GM12878 (cell line): Measurements from ENCODE around the gene KRT79. TPM values are rescaled to one million over a fixed set of nuclear protein-coding genes. Genes with fewer than 3 reads are reported as not detected.

Source experiments
- ATAC-seq: fragments of 200-7000 bp; cut with Tn5 transposase; 3 replicates; pipeline ENCODE4 v1.9.1; 2020; ENCODE audit warnings: mild to moderate bottlenecking, moderate library complexity
- BruUV-seq: library from RNA; stranded (reverse); fragments of 400-500 nt; replicated peaks from 2 replicates; lab custom pipeline; 2021; lab: Mats Ljungman, UMichigan
- CTCF ChIA-PET: fragments of 300-600 bp; sonication (Branson Sonifier 250); formaldehyde crosslinking; extraction: SDS; loops from one replicate; lab custom pipeline; 2021; ENCODE audit warnings: inconsistent platforms; lab: Yijun Ruan, JAX
- POLR2A ChIA-PET: fragments of 350-600 bp; formaldehyde crosslinking; extraction: SDS; loops from one replicate; lab custom pipeline; 2021; ENCODE audit warnings: inconsistent platforms; lab: Charles Lee
- RAD21 ChIA-PET: fragments of 300-600 bp; sonication (Branson Sonifier 250); formaldehyde crosslinking; loops from one replicate; lab custom pipeline; 2023; ENCODE audit warnings: antibody characterized with exemption; ENCODE audit not compliant: unreplicated experiment; lab: Charles Lee
- SMC1A ChIA-PET: fragments of 300-600 bp; sonication (Branson Sonifier 250); formaldehyde crosslinking; loops from one replicate; lab custom pipeline; 2023; ENCODE audit not compliant: unreplicated experiment, uncharacterized antibody; lab: Charles Lee
- DNase-seq: peaks from one replicate; pipeline ENCODE4 v3.0.0-alpha.2; 2011; ENCODE audit warnings: low read depth, low spot score
- FAIRE-seq: peaks from 3 replicates; lab custom pipeline; 2011; peaks lifted over from hg19 to GRCh38; lab: Jason Lieb, UNC
- H2AFZ ChIP-seq: 2 replicates; pipeline ENCODE4 v1.6.0; 2011; ENCODE audit warnings: low read depth, low read length, control low read depth; ENCODE audit not compliant: control insufficient read depth
- H3K27ac ChIP-seq: 2 replicates; pipeline ENCODE4 v1.5.1; 2011; ENCODE audit warnings: control low read depth; ENCODE audit not compliant: control insufficient read depth, insufficient read depth
- H3K27me3 ChIP-seq, 2 experiments: replicated peaks in 1 of 2; 2 replicates each; pipeline versions ENCODE4 v1.6.0 to v1.6.1; 2011; ENCODE audit warnings: low read length in 1 of 2; ENCODE audit not compliant: control insufficient read depth in 2 of 2, insufficient read depth in 2 of 2
- H3K36me3 ChIP-seq, 2 experiments: 2 replicates each; pipeline ENCODE4 v1.5.1; 2011; ENCODE audit warnings: low read length in 1 of 2; ENCODE audit not compliant: control insufficient read depth in 2 of 2, insufficient read depth in 2 of 2
- H3K4me1 ChIP-seq: 2 replicates; pipeline ENCODE4 v1.6.1; 2011; ENCODE audit warnings: mild to moderate bottlenecking, low read length, moderate library complexity, mixed read lengths; ENCODE audit not compliant: control insufficient read depth, insufficient read depth
- H3K4me2 ChIP-seq: 2 replicates; pipeline ENCODE4 v1.6.0; 2011; ENCODE audit warnings: control low read depth; ENCODE audit not compliant: control insufficient read depth, insufficient read depth
- H3K4me3 ChIP-seq: fragments of 200-600 bp; sonication (generic); 2 replicates; pipeline ENCODE4 v1.5.1; 2016
- H3K79me2 ChIP-seq: 2 replicates; pipeline ENCODE4 v1.6.0; 2011; ENCODE audit warnings: low read length; ENCODE audit not compliant: control insufficient read depth, insufficient read depth
- H3K9ac ChIP-seq: 2 replicates; pipeline ENCODE4 v1.8.0; 2011; ENCODE audit warnings: low read length, control low read depth, mixed read lengths; ENCODE audit not compliant: control insufficient read depth, insufficient read depth
- H3K9me3 ChIP-seq: replicated peaks from 3 replicates; pipeline ENCODE4 v1.5.1; 2011; ENCODE audit warnings: mild to moderate bottlenecking, low read length; ENCODE audit not compliant: control insufficient read depth, insufficient read depth
- H4K20me1 ChIP-seq: 2 replicates; pipeline ENCODE4 v1.6.0; 2011; ENCODE audit not compliant: control insufficient read depth, insufficient read depth
- ASH2L ChIP-seq: fragments of 300-600, 200-600 bp; sonication (generic); IDR thresholded peaks from 2 replicates; pipeline ENCODE4 v1.6.1; 2017; ENCODE audit warnings: low read depth, mild to moderate bottlenecking, borderline replicate concordance
- ATF7 ChIP-seq: fragments of 450-650 bp; IDR thresholded peaks from 2 replicates; pipeline ENCODE4 v1.6.1; 2016; ENCODE audit warnings: low read depth, mild to moderate bottlenecking
- BCL11A ChIP-seq: IDR thresholded peaks from 2 replicates; pipeline ENCODE4 v1.6.1; 2011; ENCODE audit warnings: low read depth, low read length
- CHD2 ChIP-seq: IDR thresholded peaks from 2 replicates; pipeline ENCODE4 v1.6.1; 2011; ENCODE audit warnings: low read depth, low read length, improper control_type of control experiment, borderline replicate concordance
- IKZF2 ChIP-seq, 2 experiments: fragments of 450-650 bp; IDR thresholded peaks; 2 replicates each; pipeline ENCODE4 v1.6.1; 2017; ENCODE audit warnings: mild to moderate bottlenecking in 2 of 2, moderate library complexity in 2 of 2
- JUNB ChIP-seq: IDR thresholded peaks from 2 replicates; pipeline ENCODE4 v1.6.1; 2016; ENCODE audit warnings: antibody characterized with exemption, mild to moderate bottlenecking
- PML ChIP-seq: IDR thresholded peaks from 2 replicates; pipeline ENCODE4 v1.6.1; 2012; ENCODE audit warnings: low read length, inconsistent platforms
- POLR2AphosphoS5 ChIP-seq: IDR thresholded peaks from 2 replicates; pipeline ENCODE4 v1.6.1; 2011; ENCODE audit warnings: mild to moderate bottlenecking, low read length, inconsistent platforms
- STAT1 ChIP-seq: fragments of 450-650 bp; conservative IDR thresholded peaks from 2 replicates; pipeline ENCODE4 v1.6.1; 2014; ENCODE audit warnings: antibody characterized with exemption, mild to moderate bottlenecking
- SUPT20H ChIP-seq: IDR thresholded peaks from 2 replicates; pipeline ENCODE4 v1.6.1; 2011; ENCODE audit warnings: low read depth, mild to moderate bottlenecking, low read length, moderate library complexity, borderline replicate concordance; ENCODE audit not compliant: control insufficient read depth
- TCF12 ChIP-seq: IDR thresholded peaks from 2 replicates; pipeline ENCODE4 v1.6.1; 2011; ENCODE audit warnings: low read depth, mild to moderate bottlenecking, low read length
- TCF7 ChIP-seq: IDR thresholded peaks from 2 replicates; pipeline ENCODE4 v1.6.1; 2014; ENCODE audit warnings: antibody characterized with exemption, borderline replicate concordance
- WGBS: methylation state at CpG from one replicate; pipeline ENCODE4 v1.1.6; 2016; ENCODE audit warnings: low lambda C conversion rate; ENCODE audit not compliant: insufficient replicate concordance, insufficient coverage; ENCODE audit errors: missing lambda C conversion rate; 5-methylcytosine and 5-hydroxymethylcytosine counted together
- in situ Hi-C: fragments of 300-500 bp; cut with MboI; formaldehyde crosslinking; loops from 9 replicates; pipeline ENCODE4 v1.14.3; 2018; ENCODE audit warnings: mixed read lengths
- intact Hi-C: fragments of 100-400 bp; cut with micrococcal nuclease; formaldehyde crosslinking; loops from one replicate; pipeline ENCODE4 v1.14.2; 2022; ENCODE audit not compliant: unreplicated experiment
- polyA plus RNA-seq, 11 experiments: library from polyadenylated mRNA; depleted of rRNA in 4 of 11; unstranded in 6 of 11; stranded (reverse) in 5 of 11; fragments of >200 nt; fragmentation: Nextera tagmentation in 4 of 11; fragmentation: Illumina TruSeq in 1 of 11; extraction: Ambion mirVana in 4 of 11; extraction: Trizol in 1 of 11; gene quantifications; 1 replicate in 1 of 11; 2 replicates in 10 of 11; pipeline versions ENCODE4 v1.2.1 to v1.2.3, GENCODE V29; 2011 to 2016; ENCODE audit warnings: inconsistent platforms in 2 of 11, missing spikeins in 2 of 11, low read depth in 1 of 11
- total RNA-seq, 4 experiments: library from RNA; depleted of rRNA in 3 of 4; stranded (reverse); fragments of >200 nt in 3 of 4; fragmentation: Illumina TruSeq in 1 of 4; extraction: Trizol in 1 of 4; gene quantifications; 2 replicates each; pipeline versions ENCODE4 v1.2.1 to v1.2.3, GENCODE V29; 2013 to 2021
- TF ChIP-seq, protein P1 (sequence below): IDR thresholded peaks from 2 replicates; pipeline ENCODE4 v1.6.1; 2011; ENCODE audit warnings: mild to moderate bottlenecking, low read depth, low read length, moderate library complexity; ENCODE audit not compliant: insufficient replicate concordance

The KRT79 gene
- total and polyA plus RNA-seq, 10 of the 15 experiments (the other 5 are each of a cell fraction or from before 2014, with no cell fraction given) = 0.03 to 0.09 (median 0.07) TPM; not detected in 7

DNA sequence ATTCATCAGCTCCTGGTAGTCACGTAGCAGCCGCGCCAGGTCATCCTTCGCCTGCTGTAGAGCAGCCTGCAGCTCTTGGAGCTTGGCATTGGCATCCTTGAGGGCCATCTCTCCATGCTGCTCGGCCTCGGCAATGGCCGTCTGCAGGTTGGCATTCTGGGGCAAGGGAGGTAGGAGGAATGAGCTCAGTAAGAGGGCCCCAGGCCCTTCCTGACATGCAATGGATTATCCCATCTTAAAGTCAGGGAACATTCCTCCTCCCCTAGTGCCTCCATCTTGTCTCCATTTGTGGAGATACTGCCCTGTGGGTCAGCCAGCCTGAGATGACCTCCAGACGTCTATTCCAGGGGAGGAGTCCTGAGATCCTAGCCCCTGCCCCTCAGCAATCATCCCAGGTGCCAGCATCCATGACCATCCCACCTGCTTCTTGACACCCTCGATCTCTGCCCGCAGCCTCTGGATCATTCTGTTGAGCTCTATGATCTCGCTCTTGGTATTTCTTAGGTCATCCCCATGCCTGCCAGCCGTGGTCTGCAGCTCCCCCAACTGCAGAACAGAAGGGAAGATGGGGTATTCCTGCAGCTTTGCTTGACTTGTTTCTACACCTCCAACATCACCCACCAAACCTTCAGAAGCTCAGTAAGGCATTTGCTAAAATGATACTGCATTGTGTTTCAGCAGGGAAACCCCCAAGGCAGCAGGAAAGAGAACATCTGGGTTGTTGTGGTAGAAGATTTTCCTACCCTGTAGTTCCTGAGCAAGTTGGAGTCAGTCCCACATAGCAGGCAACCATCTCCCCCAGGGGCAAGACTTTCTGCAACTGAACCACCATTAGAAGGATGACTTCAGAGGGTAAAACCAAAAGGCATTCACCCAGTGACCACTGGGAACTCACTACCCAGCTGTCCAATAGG is 42.6 kb downstream of the KRT79 start:
- ATAC-seq (no peak), FAIRE-seq (no peak), DNase-seq (no peak)
- Histone ChIP-seq H3K4me1 (no peaks in the 10 kb centered on the region), H2AFZ (no peak overlapping the region), H3K36me3 (no peaks in the 10 kb centered on the region), H3K9ac (no peak overlapping the region), H3K9me3 (no peaks in the 10 kb centered on the region), H3K4me3 (no peak overlapping the region), H3K79me2 (no peaks in the 10 kb centered on the region), H3K27ac (no peak overlapping the region), H4K20me1 (no peaks in the 10 kb centered on the region), H3K27me3 (peaks cover 0 to 6% of the 10 kb centered on the region in 2 experiments; a peak in 3 of 4 replicates), H3K4me2 (no peak overlapping the region)
- ChIA-PET SMC1A (no interaction called here), RAD21 (no interaction called here), POLR2A (no interaction called here), CTCF (interaction anchor here (0.6 kb wide), 1 partner anchor 77 kb away, joined by 3 read pairs; no protein-coding TSS in a partner anchor)
- intact Hi-C loops = no loop called here
- WGBS = 19% methylated on average over 12 of the region's 12 CpGs
- in situ Hi-C loops = no loop called here
- BruUV-seq = no TSS peak
- TF ChIP-seq BCL11A = no peak
- no peak for TF ChIP-seq SUPT20H
- TF ChIP-seq CHD2 = no peak
- no peak for TF ChIP-seq POLR2AphosphoS5
- TF ChIP-seq, protein P1, sequence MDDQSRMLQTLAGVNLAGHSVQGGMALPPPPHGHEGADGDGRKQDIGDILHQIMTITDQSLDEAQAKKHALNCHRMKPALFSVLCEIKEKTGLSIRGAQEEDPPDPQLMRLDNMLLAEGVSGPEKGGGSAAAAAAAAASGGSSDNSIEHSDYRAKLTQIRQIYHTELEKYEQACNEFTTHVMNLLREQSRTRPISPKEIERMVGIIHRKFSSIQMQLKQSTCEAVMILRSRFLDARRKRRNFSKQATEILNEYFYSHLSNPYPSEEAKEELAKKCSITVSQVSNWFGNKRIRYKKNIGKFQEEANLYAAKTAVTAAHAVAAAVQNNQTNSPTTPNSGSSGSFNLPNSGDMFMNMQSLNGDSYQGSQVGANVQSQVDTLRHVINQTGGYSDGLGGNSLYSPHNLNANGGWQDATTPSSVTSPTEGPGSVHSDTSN = no peak
- TF ChIP-seq PML = no peak
- no peak for TF ChIP-seq TCF12
- TF ChIP-seq ASH2L = no peak
- no peak for TF ChIP-seq TCF7
- TF ChIP-seq ATF7 = no peak
- TF ChIP-seq IKZF2 (IDR thresholded peaks at IDR 0.05) = no peak
- no peak for TF ChIP-seq JUNB
- TF ChIP-seq STAT1 = no peak
